Pericardium fibroblast (primary cell): ENCODE measurements around the gene PCED1B. TPM values are rescaled to one million over a fixed set of nuclear protein-coding genes. Genes with fewer than 3 reads are reported as not detected.

Experiments
- total RNA-seq: library from RNA; depleted of rRNA; stranded (reverse); fragments of >200 nt; gene quantifications from 2 replicates; pipeline ENCODE4 v1.2.3, GENCODE V29; 2015

PCED1B gene
- 0.12 and 0.43 TPM in 2 replicates for total RNA-seq

GRCh38 chr12:47079468-47079980 lies at the start of gene PCED1B, which contains the start of gene AMIGO2:
Gene PCED1B (plus strand): TSS chr12:47079621. CDS start chr12:47235064, 155,443 bp downstream.
Gene AMIGO2 (minus strand): TSS chr12:47079959. CDS start chr12:47079002, 957 bp downstream.

Other genes starting within 250 kb of the PCED1B start
- 0.51 and 3.9 TPM in 2 replicates for gene AMIGO2, start 338 bp downstream of the PCED1B start, total RNA-seq